Measurements from ENCODE around the gene CRBN. TPM values are rescaled to one million over a fixed set of nuclear protein-coding genes. Genes with fewer than 3 reads are reported as not detected.

Gene CRBN
- total RNA-seq, 2 donors from 2014 or later: 35.3 to 36.8 TPM

DNA sequence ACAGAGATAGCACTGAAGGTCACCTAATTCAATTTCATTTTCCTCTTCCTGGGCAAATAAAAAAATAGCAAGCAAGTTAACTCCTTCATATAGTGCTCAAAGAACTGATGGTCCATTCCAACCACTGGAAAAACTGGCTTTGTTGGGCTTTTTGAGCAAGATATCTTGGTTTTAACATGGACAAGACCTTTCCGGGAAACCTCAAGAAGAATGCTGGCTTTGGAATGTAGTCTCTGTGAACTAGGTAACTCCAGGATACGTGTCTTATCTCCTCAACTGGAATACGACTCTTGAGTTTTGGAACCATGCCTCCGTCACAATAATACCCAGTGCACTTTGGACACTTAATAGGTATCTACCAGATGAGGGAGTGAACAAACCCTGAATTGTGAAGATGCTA, 36.9 kb upstream of the CRBN start:
- no peak overlapping the region for H3K4me3 ChIP-seq (ENCODE audit: low read length)
- H3K9me3 ChIP-seq (ENCODE audit: control insufficient read depth, low read length): no peaks in the 10 kb centered on the region
- peaks cover 3% of the 10 kb centered on the region for H3K4me1 Mint-ChIP-seq
- H3K36me3 Mint-ChIP-seq (ENCODE audit: low read depth): no peaks in the 10 kb centered on the region
- H3K27ac ChIP-seq (ENCODE audit: low read depth, low read length): no peak overlapping the region
- H3K4me3 Mint-ChIP-seq: no peak overlapping the region
- WGBS, 2 experiments (ENCODE audit: insufficient coverage in 1 of 2, insufficient read length in 1 of 2): 93 to 94% methylated on average over 4 of the region's 4 CpGs
- peaks cover 4% of the 10 kb centered on the region for H3K4me1 ChIP-seq (ENCODE audit: control insufficient read depth, insufficient read depth, low read length)
- H3K27me3 ChIP-seq (ENCODE audit: control insufficient read depth, insufficient read depth, low read length, poor library complexity, severe bottlenecking): peaks cover 52% of the 10 kb centered on the region
- DNase-seq: no peak
- TF ChIP-seq, protein P1, sequence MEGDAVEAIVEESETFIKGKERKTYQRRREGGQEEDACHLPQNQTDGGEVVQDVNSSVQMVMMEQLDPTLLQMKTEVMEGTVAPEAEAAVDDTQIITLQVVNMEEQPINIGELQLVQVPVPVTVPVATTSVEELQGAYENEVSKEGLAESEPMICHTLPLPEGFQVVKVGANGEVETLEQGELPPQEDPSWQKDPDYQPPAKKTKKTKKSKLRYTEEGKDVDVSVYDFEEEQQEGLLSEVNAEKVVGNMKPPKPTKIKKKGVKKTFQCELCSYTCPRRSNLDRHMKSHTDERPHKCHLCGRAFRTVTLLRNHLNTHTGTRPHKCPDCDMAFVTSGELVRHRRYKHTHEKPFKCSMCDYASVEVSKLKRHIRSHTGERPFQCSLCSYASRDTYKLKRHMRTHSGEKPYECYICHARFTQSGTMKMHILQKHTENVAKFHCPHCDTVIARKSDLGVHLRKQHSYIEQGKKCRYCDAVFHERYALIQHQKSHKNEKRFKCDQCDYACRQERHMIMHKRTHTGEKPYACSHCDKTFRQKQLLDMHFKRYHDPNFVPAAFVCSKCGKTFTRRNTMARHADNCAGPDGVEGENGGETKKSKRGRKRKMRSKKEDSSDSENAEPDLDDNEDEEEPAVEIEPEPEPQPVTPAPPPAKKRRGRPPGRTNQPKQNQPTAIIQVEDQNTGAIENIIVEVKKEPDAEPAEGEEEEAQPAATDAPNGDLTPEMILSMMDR (conservative IDR thresholded peaks at IDR 0.05): no peak
- peaks cover 47% of the 10 kb centered on the region for H3K27me3 Mint-ChIP-seq (ENCODE audit: insufficient read depth)
- no peaks in the 10 kb centered on the region for H3K9me3 Mint-ChIP-seq
- no peak overlapping the region for H3K27ac Mint-ChIP-seq
- no peaks in the 10 kb centered on the region for H3K36me3 ChIP-seq (ENCODE audit: control insufficient read depth, insufficient read depth, low read length)
- H3K9ac ChIP-seq (ENCODE audit: extremely low read depth, low read length, poor library complexity, severe bottlenecking): no peak overlapping the region

- WGBS, 2 experiments (ENCODE audit: insufficient coverage in 1 of 2, insufficient read length in 1 of 2): 96 to 97% methylated on average over 5 to 7 of the region's 7 CpGs
- Histone ChIP-seq H3K27me3 (ENCODE audit: control insufficient read depth, insufficient read depth, low read length, poor library complexity, severe bottlenecking) (peaks cover 20% of the 10 kb centered on the region), H3K4me3 (ENCODE audit: low read length) (no peak overlapping the region), H3K27ac (ENCODE audit: low read depth, low read length) (no peak overlapping the region), H3K9ac (ENCODE audit: extremely low read depth, low read length, poor library complexity, severe bottlenecking) (no peak overlapping the region), H3K4me1 (ENCODE audit: control insufficient read depth, insufficient read depth, low read length) (no peaks in the 10 kb centered on the region), H3K36me3 (ENCODE audit: control insufficient read depth, insufficient read depth, low read length) (no peaks in the 10 kb centered on the region), H3K9me3 (ENCODE audit: control insufficient read depth, low read length) (no peaks in the 10 kb centered on the region)
- no peak overlapping the region for H3K4me3 Mint-ChIP-seq
- DNase-seq: no peak
- no peaks in the 10 kb centered on the region for H3K9me3 Mint-ChIP-seq
- H3K27ac Mint-ChIP-seq: no peak overlapping the region
- TF ChIP-seq, protein P1 (conservative IDR thresholded peaks at IDR 0.05): no peak
- peaks cover 20% of the 10 kb centered on the region for H3K27me3 Mint-ChIP-seq (ENCODE audit: insufficient read depth)
- no peaks in the 10 kb centered on the region for H3K36me3 Mint-ChIP-seq (ENCODE audit: low read depth)
- peaks cover 7% of the 10 kb centered on the region for H3K4me1 Mint-ChIP-seq
These were observed 33.4 kb upstream of the CRBN start for GRCh38 chr3:3212781-3213440.

GRCh38 chr3:3209714-3210113, 30.2 kb upstream of the CRBN start:
- H3K27ac Mint-ChIP-seq: no peak overlapping the region
- H3K27me3 Mint-ChIP-seq (ENCODE audit: insufficient read depth): peaks cover 12% of the 10 kb centered on the region
- WGBS, 2 experiments (ENCODE audit: insufficient coverage in 1 of 2, insufficient read length in 1 of 2): 82 to 90% methylated on average over 2 of the region's 2 CpGs

More at GRCh38 chr3:3209714-3210113, 30.2 kb upstream of the CRBN start:
- Mint-ChIP-seq H3K36me3 (ENCODE audit: low read depth) (no peaks in the 10 kb centered on the region), H3K4me3 (no peak overlapping the region), H3K9me3 (no peaks in the 10 kb centered on the region), H3K4me1 (peaks cover 7% of the 10 kb centered on the region)
- Histone ChIP-seq H3K4me3 (ENCODE audit: low read length) (no peak overlapping the region), H3K9ac (ENCODE audit: extremely low read depth, low read length, poor library complexity, severe bottlenecking) (no peak overlapping the region), H3K27me3 (ENCODE audit: control insufficient read depth, insufficient read depth, low read length, poor library complexity, severe bottlenecking) (peaks cover 6% of the 10 kb centered on the region), H3K27ac (ENCODE audit: low read depth, low read length) (no peak overlapping the region), H3K4me1 (ENCODE audit: control insufficient read depth, insufficient read depth, low read length) (no peaks in the 10 kb centered on the region), H3K36me3 (ENCODE audit: control insufficient read depth, insufficient read depth, low read length) (no peaks in the 10 kb centered on the region), H3K9me3 (ENCODE audit: control insufficient read depth, low read length) (no peaks in the 10 kb centered on the region)
- TF ChIP-seq, protein P1 (conservative IDR thresholded peaks at IDR 0.05): no peak
- no peak for DNase-seq

Measured in endodermal cell (in vitro differentiated cells).